HuH-7 (cell line): ENCODE measurements around the gene GPATCH1.
"Not testable (repeated sequence)": the region's sequence is repeated elsewhere in the genome, so short reads cannot be mapped to it uniquely, and the experiment has no call there.

Source experiments
- DNase-seq: peaks from one replicate; pipeline ENCODE4 v3.0.0; 2011; ENCODE audit warnings: low spot score

The GPATCH1 gene, protein sequence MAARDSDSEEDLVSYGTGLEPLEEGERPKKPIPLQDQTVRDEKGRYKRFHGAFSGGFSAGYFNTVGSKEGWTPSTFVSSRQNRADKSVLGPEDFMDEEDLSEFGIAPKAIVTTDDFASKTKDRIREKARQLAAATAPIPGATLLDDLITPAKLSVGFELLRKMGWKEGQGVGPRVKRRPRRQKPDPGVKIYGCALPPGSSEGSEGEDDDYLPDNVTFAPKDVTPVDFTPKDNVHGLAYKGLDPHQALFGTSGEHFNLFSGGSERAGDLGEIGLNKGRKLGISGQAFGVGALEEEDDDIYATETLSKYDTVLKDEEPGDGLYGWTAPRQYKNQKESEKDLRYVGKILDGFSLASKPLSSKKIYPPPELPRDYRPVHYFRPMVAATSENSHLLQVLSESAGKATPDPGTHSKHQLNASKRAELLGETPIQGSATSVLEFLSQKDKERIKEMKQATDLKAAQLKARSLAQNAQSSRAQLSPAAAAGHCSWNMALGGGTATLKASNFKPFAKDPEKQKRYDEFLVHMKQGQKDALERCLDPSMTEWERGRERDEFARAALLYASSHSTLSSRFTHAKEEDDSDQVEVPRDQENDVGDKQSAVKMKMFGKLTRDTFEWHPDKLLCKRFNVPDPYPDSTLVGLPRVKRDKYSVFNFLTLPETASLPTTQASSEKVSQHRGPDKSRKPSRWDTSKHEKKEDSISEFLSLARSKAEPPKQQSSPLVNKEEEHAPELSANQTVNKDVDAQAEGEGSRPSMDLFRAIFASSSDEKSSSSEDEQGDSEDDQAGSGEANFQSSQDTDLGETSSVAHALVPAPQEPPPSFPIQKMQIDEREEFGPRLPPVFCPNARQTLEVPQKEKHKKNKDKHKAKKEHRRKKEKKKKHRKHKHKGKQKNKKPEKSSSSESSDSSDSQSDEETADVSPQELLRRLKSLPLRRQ

GRCh38 chr19:33080761-33081681, at the start of gene GPATCH1:
TSS of gene GPATCH1 (plus strand) at chr19:33081181. CDS start at chr19:33081194, 13 bp downstream.
- DNase-seq, result peak; percentile 95

GRCh38 chr19:33032218-33032781, 48.7 kb upstream of the GPATCH1 start:
- peak; percentile 73 for DNase-seq

GRCh38 chr19:33035461-33035860, 45.5 kb upstream of the GPATCH1 start:
- no peak for DNase-seq

DNA sequence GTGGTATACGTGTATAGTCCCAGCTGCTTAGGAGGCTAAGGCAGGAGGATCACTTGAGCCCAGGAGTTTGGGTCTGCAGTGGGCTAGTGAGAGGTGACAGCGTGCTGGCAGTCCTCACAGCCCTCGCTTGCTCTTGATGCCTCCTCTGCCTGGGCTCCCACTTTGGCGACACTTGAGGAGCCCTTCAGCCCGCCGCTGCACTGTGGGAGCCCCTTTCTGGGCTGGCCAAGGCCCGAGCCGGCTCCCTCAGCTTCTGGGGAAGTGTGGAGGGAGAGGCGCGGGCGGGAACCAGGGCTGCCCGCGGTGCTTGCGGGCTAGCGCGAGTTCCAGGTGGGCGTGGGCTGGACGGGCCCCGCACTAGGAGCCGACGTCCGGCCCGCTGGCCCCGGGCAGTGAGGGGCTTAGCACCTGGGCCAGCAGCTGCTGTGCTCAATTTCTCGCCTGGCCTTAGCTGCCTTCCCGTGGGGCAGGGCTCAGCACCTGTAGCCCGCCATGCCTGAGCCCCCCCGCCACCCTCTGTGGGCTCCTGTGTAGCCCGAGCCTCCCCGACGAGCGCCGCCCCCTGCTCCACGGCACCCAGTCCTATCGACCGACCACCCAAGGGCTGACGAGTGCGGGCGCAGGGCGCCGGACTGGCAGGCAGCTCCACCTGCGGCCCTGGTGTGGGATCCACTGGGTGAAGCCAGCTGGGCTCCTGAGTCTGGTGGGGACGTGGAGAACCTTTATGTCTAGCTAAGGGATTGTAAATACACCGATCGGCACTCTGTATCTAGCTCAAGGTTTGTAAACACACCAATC, 44.4 kb upstream of the GPATCH1 start:
- DNase-seq, result not testable (repeated sequence)

- not testable (repeated sequence) for DNase-seq
Measured at GRCh38 chr19:33037168-33038025, 43.6 kb upstream of the GPATCH1 start.

DNA sequence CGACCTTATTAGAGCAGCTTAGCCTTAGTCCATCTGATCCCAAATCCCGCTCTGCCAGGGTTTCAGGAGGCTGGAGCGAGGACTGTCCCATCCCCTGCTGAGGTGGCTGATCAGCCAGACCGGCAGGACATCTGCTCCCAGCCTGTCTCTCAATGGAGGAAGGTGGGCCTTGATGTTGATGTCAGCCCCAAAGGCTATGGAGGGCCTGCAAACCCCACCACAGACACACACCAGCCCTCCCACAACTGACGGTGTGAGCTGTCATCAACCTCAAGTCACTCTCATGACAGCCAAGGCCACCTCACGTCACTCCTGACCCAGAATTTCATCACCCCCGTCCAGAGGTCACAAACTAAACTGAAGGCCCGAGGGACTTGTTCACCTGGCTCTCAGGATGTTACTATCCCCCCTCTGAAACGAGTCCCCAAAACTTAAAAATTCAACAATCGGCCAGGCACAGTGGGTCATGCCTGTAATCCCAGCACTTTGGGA, 41.8 kb upstream of the GPATCH1 start:
- no peak for DNase-seq

DNA sequence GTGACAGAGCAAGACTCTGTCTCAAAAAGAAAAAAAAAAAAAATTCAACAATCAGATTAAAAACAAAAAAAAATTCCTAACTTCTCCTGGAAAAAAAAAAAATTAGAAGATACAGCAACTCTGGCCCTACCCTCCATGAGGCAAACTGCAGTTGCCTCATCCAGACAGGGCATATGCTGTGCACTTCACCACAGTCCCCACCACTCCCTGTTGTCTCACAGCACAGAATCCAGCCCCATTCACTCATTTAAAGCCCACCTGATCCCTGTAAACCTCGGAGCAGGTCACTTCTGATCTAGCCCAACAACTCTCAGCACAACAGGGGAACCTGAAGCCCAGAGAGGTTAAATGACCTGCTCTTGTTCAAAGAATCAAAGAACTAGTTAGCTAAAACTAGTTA, 41.2 kb upstream of the GPATCH1 start:
- no peak for DNase-seq

DNA sequence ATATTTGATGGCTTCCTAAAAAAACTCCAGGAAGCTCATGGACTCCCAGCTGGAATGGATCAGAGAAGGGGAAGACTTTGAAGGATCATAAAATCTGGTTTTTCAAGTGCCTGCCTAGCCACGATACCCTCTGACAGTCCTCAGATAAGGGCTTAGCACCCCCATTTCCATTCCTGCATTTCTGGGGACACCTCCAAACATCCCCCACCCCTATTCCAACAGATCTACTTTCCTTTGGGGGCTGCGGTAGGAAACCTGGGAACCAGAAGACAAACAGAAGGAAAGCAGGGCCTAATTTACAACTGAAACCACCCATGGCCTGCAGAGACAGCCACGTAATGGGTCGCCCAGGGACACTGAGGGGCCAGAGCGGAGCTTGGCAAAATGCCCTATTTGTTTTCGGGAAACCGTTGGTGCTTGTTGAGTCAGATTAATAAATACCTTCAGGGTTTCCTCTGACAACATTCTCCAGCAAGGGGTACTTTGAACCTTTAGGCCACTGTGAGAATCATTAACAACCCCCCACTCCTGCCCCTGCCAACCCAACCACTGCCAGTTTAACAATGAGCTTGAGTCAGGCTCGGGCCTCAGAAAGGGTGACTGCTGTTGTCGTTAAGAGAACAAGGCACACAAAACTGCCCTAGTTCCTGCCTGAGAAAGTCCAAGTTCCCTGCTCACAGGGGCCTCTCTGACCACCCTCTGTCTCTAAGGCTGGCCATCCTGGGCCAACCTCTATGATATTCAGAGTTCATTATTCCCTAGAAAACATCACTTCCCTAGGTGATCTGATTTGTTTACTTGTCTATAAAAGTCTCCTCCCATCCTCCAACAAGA, 39.8 kb upstream of the GPATCH1 start:
- DNase-seq, result peak; percentile 95

- DNase-seq, result not testable (repeated sequence)
Measured at GRCh38 chr19:33041828-33042160, 39.2 kb upstream of the GPATCH1 start.

GRCh38 chr19:33047422-33047821, 33.6 kb upstream of the GPATCH1 start:
- DNase-seq, result no peak

DNA sequence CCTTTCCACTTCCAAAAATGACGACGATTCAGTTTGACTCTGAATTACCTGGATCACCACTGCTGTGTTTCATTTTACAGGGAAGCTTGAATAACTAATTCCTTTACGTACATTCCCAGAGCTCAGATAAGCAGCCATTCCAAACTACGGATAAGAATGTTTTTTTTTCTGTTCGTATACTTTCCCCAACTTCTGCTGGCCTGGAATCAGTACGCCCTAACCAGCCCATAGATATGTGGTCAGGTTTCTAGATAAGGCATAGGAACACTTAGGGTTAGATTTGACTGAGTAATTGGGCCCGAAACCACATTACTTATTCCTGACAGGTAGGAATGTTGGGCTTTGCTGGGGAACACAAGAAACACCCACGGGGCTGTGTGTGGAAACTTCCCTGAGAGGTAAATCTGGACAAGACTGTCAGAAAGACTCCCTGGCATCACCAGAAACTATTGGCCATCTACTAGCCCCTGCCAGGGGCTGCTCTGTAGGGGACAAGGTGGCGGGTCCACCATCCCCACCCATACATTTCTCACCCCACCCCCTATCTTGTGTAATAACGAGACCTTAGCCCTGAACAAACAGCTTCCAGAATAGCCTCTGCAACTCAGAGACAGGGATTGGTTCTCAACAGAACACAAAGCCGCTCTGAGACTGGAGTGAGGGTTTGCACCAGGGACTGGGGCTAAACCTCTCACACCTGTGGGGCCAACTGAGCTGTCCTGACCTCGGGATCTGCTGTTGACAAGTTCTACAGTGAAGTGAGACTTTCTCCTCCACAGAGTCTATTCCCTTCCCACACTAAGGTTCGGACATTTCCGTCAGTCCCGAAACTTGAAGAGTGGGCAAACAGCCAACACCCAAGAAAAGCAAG, 31.9 kb upstream of the GPATCH1 start:
- no peak for DNase-seq

DNA sequence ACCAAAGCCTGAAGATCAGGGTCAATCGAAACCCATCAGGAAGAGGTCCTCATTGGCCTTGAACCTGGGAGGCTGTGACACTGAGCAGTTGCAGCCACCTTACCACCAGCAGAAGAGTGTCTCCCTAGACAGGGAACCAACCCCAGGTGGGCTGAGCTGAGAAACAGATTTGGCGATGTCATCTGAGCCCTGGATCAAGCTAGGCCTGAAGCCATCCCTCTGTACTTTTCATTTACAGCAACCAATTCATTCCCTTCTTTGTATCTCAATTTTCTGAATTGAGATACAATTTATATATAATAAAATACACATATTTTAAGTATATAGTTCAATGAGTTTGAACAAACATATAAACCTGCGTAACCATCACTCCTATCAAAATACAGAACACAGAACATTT, 30.9 kb upstream of the GPATCH1 start:
- no peak for DNase-seq

- no peak for DNase-seq
Measured at GRCh38 chr19:33052352-33052972, 28.5 kb upstream of the GPATCH1 start.

DNA sequence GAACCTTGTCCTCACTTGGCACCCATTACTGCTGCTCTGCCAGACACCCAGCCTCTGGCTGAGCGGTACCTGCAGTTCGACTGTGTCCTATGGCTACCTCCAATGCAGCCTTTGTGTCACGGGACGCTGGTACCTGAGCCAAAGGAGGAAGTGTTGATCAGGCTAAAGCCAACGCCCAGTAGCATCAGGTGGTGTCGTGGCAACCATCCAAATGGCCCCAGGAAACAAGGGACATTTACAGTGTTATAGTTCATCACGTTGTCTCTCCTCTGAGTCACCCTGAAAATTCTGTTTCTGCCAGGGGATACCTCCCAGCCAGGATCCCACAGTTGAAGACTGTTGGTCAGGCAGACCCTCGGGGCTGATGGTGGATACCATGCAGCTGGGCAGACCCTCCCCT, 26.4 kb upstream of the GPATCH1 start:
- DNase-seq, result no peak

GRCh38 chr19:33055718-33056117, 25.3 kb upstream of the GPATCH1 start:
- no peak for DNase-seq

GRCh38 chr19:33060586-33060985, 20.4 kb upstream of the GPATCH1 start:
- no peak for DNase-seq

GRCh38 chr19:33062902-33063301, 18.1 kb upstream of the GPATCH1 start:
- no peak for DNase-seq
